Coronary artery (tissue), 2 donors: ENCODE data around the gene DCP1A.

Experiments
- DNase-seq: peaks from one replicate; pipeline ENCODE4 v3.0.0-alpha.2; 2017; ENCODE audit warnings: low spot score
- H3K27ac ChIP-seq, 2 donors: fragments of 200-600 bp; sonication (generic); one replicate each; pipeline ENCODE4 v1.5.1; 2016 to 2019
- H3K4me3 ChIP-seq: fragments of 200-600 bp; sonication (generic); 2 replicates; pipeline ENCODE4 v1.5.1; 2016; ENCODE audit warnings: mild to moderate bottlenecking, moderate library complexity
- CTCF ChIP-seq: fragments of 200-600 bp; sonication (generic); IDR thresholded peaks from one replicate; pipeline ENCODE4 v1.5.1; 2019; ENCODE audit warnings: antibody characterized with exemption

Gene DCP1A

GRCh38 chr3:53267766-53268165, 79.6 kb downstream of the DCP1A start:
- DNase-seq = no peak
- Histone ChIP-seq H3K27ac (no peak overlapping the region), H3K4me3 (no peak overlapping the region)
- TF ChIP-seq CTCF = no peak

- no peak for TF ChIP-seq CTCF
- DNase-seq = no peak
- Histone ChIP-seq H3K27ac (no peak overlapping the region), H3K4me3 (no peak overlapping the region)
Observed at GRCh38 chr3:53264718-53265117, 82.6 kb downstream of the DCP1A start.

GRCh38 chr3:53263907-53264306, 83.4 kb downstream of the DCP1A start:
- no peak overlapping the region for H3K4me3 ChIP-seq
- no peak overlapping the region for H3K27ac ChIP-seq
- TF ChIP-seq CTCF = no peak
- no peak for DNase-seq

- Histone ChIP-seq H3K4me3 (no peak overlapping the region), H3K27ac (no peak overlapping the region)
- DNase-seq = no peak
- no peak for TF ChIP-seq CTCF
Observed at GRCh38 chr3:53261712-53262111, 85.6 kb downstream of the DCP1A start.

GRCh38 chr3:53260286-53260785, 87.0 kb downstream of the DCP1A start:
- no peak overlapping the region for H3K27ac ChIP-seq
- no peak overlapping the region for H3K4me3 ChIP-seq
- no peak for DNase-seq
- TF ChIP-seq CTCF = no peak

GRCh38 chr3:53259427-53260259, 87.7 kb downstream of the DCP1A start:
- no peak for DNase-seq
- Histone ChIP-seq H3K4me3 (no peak overlapping the region), H3K27ac (no peak overlapping the region)
- no peak for TF ChIP-seq CTCF
